Parathyroid adenoma (tissue), 2 donors: ENCODE measurements around the gene HKDC1.

ENCODE experiments used
- H2AFZ ChIP-seq: fragments of 300-600 bp; sonication (generic); one replicate; pipeline ENCODE4 v1.7.0; 2017; ENCODE audit warnings: antibody characterized with exemption, mild to moderate bottlenecking
- H3K27ac ChIP-seq: fragments of 300-600 bp; sonication (generic); one replicate; pipeline ENCODE4 v1.7.0; 2017
- H3K27me3 ChIP-seq: fragments of 300-600 bp; sonication (generic); one replicate; pipeline ENCODE4 v1.7.0; 2017; ENCODE audit warnings: low read length; ENCODE audit not compliant: control insufficient read depth, insufficient read depth
- H3K36me3 ChIP-seq: fragments of 300-600 bp; sonication (generic); one replicate; pipeline ENCODE4 v1.7.0; 2017; ENCODE audit warnings: low read length; ENCODE audit not compliant: control insufficient read depth, insufficient read depth
- H3K4me1 ChIP-seq: fragments of 300-600 bp; sonication (generic); one replicate; pipeline ENCODE4 v1.7.0; 2017; ENCODE audit warnings: control low read depth
- H3K4me2 ChIP-seq: fragments of 300-600 bp; sonication (generic); one replicate; pipeline ENCODE4 v1.7.0; 2017; ENCODE audit warnings: low read length
- H3K4me3 ChIP-seq: fragments of 300-600 bp; sonication (generic); one replicate; pipeline ENCODE4 v1.7.0; 2017; ENCODE audit warnings: low read depth, low read length
- H3K79me2 ChIP-seq: fragments of 300-600 bp; sonication (generic); one replicate; pipeline ENCODE4 v1.7.0; 2017; ENCODE audit warnings: control low read depth
- H3K9ac ChIP-seq: fragments of 300-600 bp; sonication (generic); one replicate; pipeline ENCODE4 v1.7.0; 2017; ENCODE audit warnings: mild to moderate bottlenecking
- H3K9me3 ChIP-seq: fragments of 300-600 bp; sonication (generic); one replicate; pipeline ENCODE4 v1.7.0; 2017; ENCODE audit warnings: low read length; ENCODE audit not compliant: control insufficient read depth
- TF ChIP-seq, protein P1 (sequence below): fragments of 300-600 bp; sonication (generic); IDR thresholded peaks from one replicate; pipeline ENCODE4 v1.7.0; 2017; ENCODE audit warnings: antibody characterized with exemption, mild to moderate bottlenecking
- donor health status: primary hyperparathyroidism.

HKDC1 gene

GRCh38 chr10:69230128-69230527 is 10.0 kb downstream of the HKDC1 start:
- Histone ChIP-seq H3K27me3 (no peaks in the 10 kb centered on the region), H3K9me3 (no peaks in the 10 kb centered on the region), H3K27ac (no peak overlapping the region), H3K4me2 (no peak overlapping the region), H2AFZ (peak overlapping the region; percentile 17), H3K4me1 (no peaks in the 10 kb centered on the region), H3K4me3 (no peak overlapping the region), H3K79me2 (no peaks in the 10 kb centered on the region), H3K9ac (no peak overlapping the region), H3K36me3 (no peaks in the 10 kb centered on the region)
- TF ChIP-seq, protein P1, sequence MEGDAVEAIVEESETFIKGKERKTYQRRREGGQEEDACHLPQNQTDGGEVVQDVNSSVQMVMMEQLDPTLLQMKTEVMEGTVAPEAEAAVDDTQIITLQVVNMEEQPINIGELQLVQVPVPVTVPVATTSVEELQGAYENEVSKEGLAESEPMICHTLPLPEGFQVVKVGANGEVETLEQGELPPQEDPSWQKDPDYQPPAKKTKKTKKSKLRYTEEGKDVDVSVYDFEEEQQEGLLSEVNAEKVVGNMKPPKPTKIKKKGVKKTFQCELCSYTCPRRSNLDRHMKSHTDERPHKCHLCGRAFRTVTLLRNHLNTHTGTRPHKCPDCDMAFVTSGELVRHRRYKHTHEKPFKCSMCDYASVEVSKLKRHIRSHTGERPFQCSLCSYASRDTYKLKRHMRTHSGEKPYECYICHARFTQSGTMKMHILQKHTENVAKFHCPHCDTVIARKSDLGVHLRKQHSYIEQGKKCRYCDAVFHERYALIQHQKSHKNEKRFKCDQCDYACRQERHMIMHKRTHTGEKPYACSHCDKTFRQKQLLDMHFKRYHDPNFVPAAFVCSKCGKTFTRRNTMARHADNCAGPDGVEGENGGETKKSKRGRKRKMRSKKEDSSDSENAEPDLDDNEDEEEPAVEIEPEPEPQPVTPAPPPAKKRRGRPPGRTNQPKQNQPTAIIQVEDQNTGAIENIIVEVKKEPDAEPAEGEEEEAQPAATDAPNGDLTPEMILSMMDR, result no peak

- Histone ChIP-seq H3K9me3 (no peaks in the 10 kb centered on the region), H3K27ac (no peak overlapping the region), H3K36me3 (no peaks in the 10 kb centered on the region), H2AFZ (no peak overlapping the region), H3K27me3 (no peaks in the 10 kb centered on the region), H3K4me2 (no peak overlapping the region), H3K4me1 (no peaks in the 10 kb centered on the region), H3K9ac (no peak overlapping the region), H3K4me3 (no peak overlapping the region), H3K79me2 (no peaks in the 10 kb centered on the region)
- TF ChIP-seq, protein P1, result no peak
These were observed 12.1 kb downstream of the HKDC1 start for GRCh38 chr10:69232252-69232651.

GRCh38 chr10:69232736-69233480 is 12.8 kb downstream of the HKDC1 start:
- no peak overlapping the region for H3K9ac ChIP-seq
- no peaks in the 10 kb centered on the region for H3K9me3 ChIP-seq
- no peaks in the 10 kb centered on the region for H3K27me3 ChIP-seq
- H3K4me3 ChIP-seq, result no peak overlapping the region
- H2AFZ ChIP-seq, result no peak overlapping the region
- TF ChIP-seq, protein P1, result no peak
- no peak overlapping the region for H3K4me2 ChIP-seq
- H3K4me1 ChIP-seq, result no peaks in the 10 kb centered on the region
- no peaks in the 10 kb centered on the region for H3K79me2 ChIP-seq
- no peak overlapping the region for H3K27ac ChIP-seq
- H3K36me3 ChIP-seq, result no peaks in the 10 kb centered on the region

GRCh38 chr10:69234447-69234846 is 14.3 kb downstream of the HKDC1 start:
- Histone ChIP-seq H3K79me2 (no peaks in the 10 kb centered on the region), H3K4me3 (no peak overlapping the region), H3K9ac (no peak overlapping the region), H3K27ac (no peak overlapping the region), H3K4me1 (no peaks in the 10 kb centered on the region), H3K27me3 (no peaks in the 10 kb centered on the region), H3K4me2 (no peak overlapping the region), H2AFZ (no peak overlapping the region), H3K36me3 (no peaks in the 10 kb centered on the region), H3K9me3 (no peaks in the 10 kb centered on the region)
- TF ChIP-seq, protein P1, result no peak
